ENCODE data around the gene CCDC197.

The CCDC197 gene

GRCh38 chr14:93957333-93957710 is 39.8 kb upstream of the CCDC197 start:
- no peak for DNase-seq (ENCODE audit: low spot score)
- in situ Hi-C loops (cut with MboI; ENCODE audit: low pct_unique_long_range_greater_than_20kb, low sequenced_read_pairs, unreplicated experiment) = loop anchor here (25.0 kb wide), 1 partner anchor 1555 kb away; the partner anchor contains the start of gene SYNE3
- TF ChIP-seq, protein P1, sequence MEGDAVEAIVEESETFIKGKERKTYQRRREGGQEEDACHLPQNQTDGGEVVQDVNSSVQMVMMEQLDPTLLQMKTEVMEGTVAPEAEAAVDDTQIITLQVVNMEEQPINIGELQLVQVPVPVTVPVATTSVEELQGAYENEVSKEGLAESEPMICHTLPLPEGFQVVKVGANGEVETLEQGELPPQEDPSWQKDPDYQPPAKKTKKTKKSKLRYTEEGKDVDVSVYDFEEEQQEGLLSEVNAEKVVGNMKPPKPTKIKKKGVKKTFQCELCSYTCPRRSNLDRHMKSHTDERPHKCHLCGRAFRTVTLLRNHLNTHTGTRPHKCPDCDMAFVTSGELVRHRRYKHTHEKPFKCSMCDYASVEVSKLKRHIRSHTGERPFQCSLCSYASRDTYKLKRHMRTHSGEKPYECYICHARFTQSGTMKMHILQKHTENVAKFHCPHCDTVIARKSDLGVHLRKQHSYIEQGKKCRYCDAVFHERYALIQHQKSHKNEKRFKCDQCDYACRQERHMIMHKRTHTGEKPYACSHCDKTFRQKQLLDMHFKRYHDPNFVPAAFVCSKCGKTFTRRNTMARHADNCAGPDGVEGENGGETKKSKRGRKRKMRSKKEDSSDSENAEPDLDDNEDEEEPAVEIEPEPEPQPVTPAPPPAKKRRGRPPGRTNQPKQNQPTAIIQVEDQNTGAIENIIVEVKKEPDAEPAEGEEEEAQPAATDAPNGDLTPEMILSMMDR (IDR thresholded peaks at IDR 0.05; ENCODE audit: extremely low read depth, insufficient read depth, missing control alignments) = no peak

DNA sequence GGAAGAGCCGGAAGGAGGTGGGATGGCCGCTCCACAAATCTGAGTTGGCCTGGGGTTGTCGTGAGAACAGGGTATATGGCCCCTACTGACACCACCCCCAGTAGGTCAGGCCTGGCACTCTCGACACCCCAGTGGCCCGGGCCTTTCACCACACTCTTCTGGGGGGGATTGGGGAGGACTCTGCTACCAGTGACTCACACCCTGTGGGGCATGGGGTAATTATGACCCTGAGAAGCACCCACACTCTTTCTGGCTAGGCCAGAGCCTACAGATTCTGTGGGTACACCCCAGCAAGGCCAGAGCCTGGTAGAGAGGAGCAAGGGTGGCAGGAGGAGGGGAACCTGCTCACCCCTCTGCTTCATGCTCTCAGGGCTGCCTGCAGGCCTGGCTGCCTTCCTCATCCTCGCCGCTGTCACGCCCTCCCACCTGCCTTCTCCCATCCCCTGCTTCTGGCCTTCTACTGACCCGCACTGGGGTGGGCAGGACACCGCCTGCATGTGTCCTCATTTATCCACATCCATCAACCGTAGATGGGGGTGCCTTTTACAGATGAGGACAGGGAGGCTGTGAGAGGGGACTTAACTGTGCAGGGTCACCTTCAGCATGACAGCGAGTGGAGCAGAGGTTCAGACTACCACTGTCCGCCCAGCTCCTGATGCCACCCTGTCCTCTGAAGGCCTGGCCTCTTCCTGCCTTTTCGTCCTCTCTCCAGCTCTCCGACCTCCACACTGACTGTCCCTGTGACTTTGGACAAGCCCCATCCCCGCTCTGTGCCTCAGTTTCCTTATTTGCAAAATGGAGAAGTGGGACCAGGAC is 39.1 kb upstream of the CCDC197 start:
- in situ Hi-C loops (cut with MboI; ENCODE audit: low pct_unique_long_range_greater_than_20kb, low sequenced_read_pairs, unreplicated experiment) = loop anchor here (25.0 kb wide), 1 partner anchor 1554 kb away; the partner anchor contains the start of gene SYNE3
- no peak for DNase-seq (ENCODE audit: low spot score)
- TF ChIP-seq, protein P1 (IDR thresholded peaks at IDR 0.05; ENCODE audit: extremely low read depth, insufficient read depth, missing control alignments) = no peak

DNA sequence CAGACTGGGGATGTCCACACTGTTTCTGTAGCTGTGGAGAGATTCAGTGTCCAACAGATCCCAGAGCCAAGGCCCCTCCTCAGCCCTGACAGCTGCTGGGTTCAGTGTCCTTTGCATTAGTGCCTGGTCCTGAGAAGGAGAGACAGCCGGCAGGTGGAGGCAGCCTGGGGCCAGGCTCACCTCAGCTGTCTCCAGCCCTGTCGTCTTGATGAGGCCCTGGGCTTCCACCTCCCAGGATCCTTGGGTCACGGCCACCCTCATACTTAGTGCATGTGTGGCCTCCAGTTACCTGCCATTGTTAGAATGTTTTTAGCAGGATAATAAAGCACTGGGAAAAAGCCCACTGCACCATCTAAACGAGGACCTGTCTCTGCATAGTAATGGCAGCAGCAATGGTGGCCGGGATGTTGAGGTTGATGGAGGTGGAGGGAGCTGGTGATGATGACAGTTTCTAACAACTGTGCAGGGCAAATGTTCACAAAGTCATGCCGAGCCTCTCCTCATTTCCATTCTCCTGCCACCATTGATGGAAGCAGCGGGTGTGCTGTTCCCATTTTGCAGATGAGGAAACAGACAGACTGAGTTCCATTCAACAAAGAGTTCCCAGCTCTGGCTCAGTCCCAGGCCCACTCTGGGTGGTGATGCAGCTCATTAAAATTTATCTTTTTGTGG is 38.4 kb upstream of the CCDC197 start:
- no peak for DNase-seq (ENCODE audit: low spot score)
- in situ Hi-C loops (cut with MboI; ENCODE audit: low pct_unique_long_range_greater_than_20kb, low sequenced_read_pairs, unreplicated experiment) = loop anchor here (25.0 kb wide), 1 partner anchor 1554 kb away; the partner anchor contains the start of gene SYNE3
- TF ChIP-seq, protein P1 (IDR thresholded peaks at IDR 0.05; ENCODE audit: extremely low read depth, insufficient read depth, missing control alignments) = no peak

GRCh38 chr14:93959239-93960107 is 37.6 kb upstream of the CCDC197 start:
- peak; percentile 88 for DNase-seq (ENCODE audit: low spot score)
- in situ Hi-C loops (cut with MboI; ENCODE audit: low pct_unique_long_range_greater_than_20kb, low sequenced_read_pairs, unreplicated experiment) = loop anchor here (25.0 kb wide), 1 partner anchor 1553 kb away; the partner anchor contains the start of gene SYNE3
- TF ChIP-seq, protein P1 (IDR thresholded peaks at IDR 0.05; ENCODE audit: extremely low read depth, insufficient read depth, missing control alignments) = no peak

GRCh38 chr14:93960108-93960475 is 37.0 kb upstream of the CCDC197 start:
- in situ Hi-C loops (cut with MboI; ENCODE audit: low pct_unique_long_range_greater_than_20kb, low sequenced_read_pairs, unreplicated experiment) = loop anchor here (25.0 kb wide), 1 partner anchor 1552 kb away; the partner anchor contains the start of gene SYNE3
- TF ChIP-seq, protein P1 (IDR thresholded peaks at IDR 0.05; ENCODE audit: extremely low read depth, insufficient read depth, missing control alignments) = no peak
- no peak for DNase-seq (ENCODE audit: low spot score)
